Ishikawa (cell line): Measurements from ENCODE around the gene ZNF821.

Experiments
- CEBPB ChIP-seq: IDR thresholded peaks from 2 replicates; pipeline ENCODE4 v1.6.1; 2012
- CREB1 ChIP-seq: IDR thresholded peaks from 2 replicates; pipeline ENCODE4 v1.6.1; 2012; ENCODE audit warnings: low read depth
- EGR1 ChIP-seq: IDR thresholded peaks from 2 replicates; pipeline ENCODE4 v1.6.1; 2012
- EP300 ChIP-seq: IDR thresholded peaks from 2 replicates; pipeline ENCODE4 v1.6.1; 2012; ENCODE audit warnings: borderline replicate concordance
- FOXM1 ChIP-seq: IDR thresholded peaks from 2 replicates; pipeline ENCODE4 v1.6.1; 2012; ENCODE audit warnings: low read depth, borderline replicate concordance
- NFIC ChIP-seq: IDR thresholded peaks from 2 replicates; pipeline ENCODE4 v1.6.1; 2012
- RAD21 ChIP-seq: IDR thresholded peaks from 2 replicates; pipeline ENCODE4 v1.6.1; 2012; ENCODE audit warnings: low read depth
- REST ChIP-seq: IDR thresholded peaks from 2 replicates; pipeline ENCODE4 v1.6.1; 2012; ENCODE audit warnings: low read depth, mild to moderate bottlenecking
- TAF1 ChIP-seq: IDR thresholded peaks from 2 replicates; pipeline ENCODE4 v1.6.1; 2012; ENCODE audit warnings: low read depth, mild to moderate bottlenecking
- TCF12 ChIP-seq: IDR thresholded peaks from 2 replicates; pipeline ENCODE4 v1.6.1; 2012; ENCODE audit warnings: low read depth
- TEAD4 ChIP-seq: IDR thresholded peaks from 2 replicates; pipeline ENCODE4 v1.6.1; 2012
- YY1 ChIP-seq: IDR thresholded peaks from 2 replicates; pipeline ENCODE4 v1.6.1; 2012; ENCODE audit warnings: low read depth
- ZBTB7A ChIP-seq: IDR thresholded peaks from 2 replicates; pipeline ENCODE4 v1.6.1; 2012; ENCODE audit warnings: low read depth

GRCh38 chr16:71834291-71834690 lies 49.7 kb downstream of the ZNF821 start:
- TF ChIP-seq CREB1 (no peak), TEAD4 (no peak), REST (no peak), FOXM1 (no peak), TCF12 (no peak), TAF1 (no peak), EP300 (no peak), CEBPB (no peak), RAD21 (no peak), NFIC (no peak), EGR1 (no peak), YY1 (no peak), ZBTB7A (no peak)
